ENCODE measurements around the gene CXXC5. TPM values are rescaled to one million over a fixed set of nuclear protein-coding genes. Genes with fewer than 3 reads are reported as not detected.

The CXXC5 gene
- total and polyA plus RNA-seq, 9 of the 15 experiments (the other 6 are each of a cell fraction or from before 2014, with no cell fraction given), result 1.9 to 123 (median 45.8) TPM

DNA sequence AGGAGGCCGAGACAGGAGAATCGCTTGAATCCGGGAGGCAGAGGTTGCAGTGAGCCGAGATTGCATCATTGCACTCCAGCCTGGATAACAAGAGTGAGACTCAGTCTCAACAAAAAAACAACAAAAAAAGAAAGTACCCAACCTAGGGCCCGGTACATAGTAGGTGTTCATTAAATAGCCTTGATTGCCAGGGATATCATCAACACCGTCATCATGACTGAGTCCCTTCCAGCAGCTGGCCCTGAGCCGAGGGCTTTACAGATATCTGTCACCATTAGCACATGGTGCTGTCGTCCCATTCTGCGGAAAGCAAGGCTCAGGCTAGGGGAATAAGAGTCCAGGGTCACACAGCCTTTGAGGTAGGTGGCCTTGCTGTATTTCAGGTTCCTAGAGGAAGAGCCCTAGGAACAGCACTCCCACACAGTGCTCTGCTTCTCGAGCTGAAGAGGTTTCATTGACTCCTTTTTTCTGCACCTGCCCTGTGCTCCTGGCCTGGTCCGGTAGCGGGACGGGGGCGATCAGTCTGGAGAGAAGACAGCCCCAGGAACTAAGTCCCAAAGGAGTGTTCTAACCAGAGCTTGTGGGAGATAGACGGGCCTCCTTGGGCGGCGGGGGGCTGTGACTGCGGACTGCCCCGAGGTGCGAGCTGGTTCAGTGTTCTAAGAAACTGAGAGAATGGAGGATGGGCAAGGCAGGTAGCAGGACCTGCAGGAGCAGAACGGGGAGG lies 48.2 kb downstream of the CXXC5 start (continued):
- TF ChIP-seq, protein P1, sequence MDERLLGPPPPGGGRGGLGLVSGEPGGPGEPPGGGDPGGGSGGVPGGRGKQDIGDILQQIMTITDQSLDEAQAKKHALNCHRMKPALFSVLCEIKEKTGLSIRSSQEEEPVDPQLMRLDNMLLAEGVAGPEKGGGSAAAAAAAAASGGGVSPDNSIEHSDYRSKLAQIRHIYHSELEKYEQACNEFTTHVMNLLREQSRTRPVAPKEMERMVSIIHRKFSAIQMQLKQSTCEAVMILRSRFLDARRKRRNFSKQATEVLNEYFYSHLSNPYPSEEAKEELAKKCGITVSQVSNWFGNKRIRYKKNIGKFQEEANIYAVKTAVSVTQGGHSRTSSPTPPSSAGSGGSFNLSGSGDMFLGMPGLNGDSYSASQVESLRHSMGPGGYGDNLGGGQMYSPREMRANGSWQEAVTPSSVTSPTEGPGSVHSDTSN (CRISPR knock-in tag; IDR thresholded peaks at IDR 0.05; ENCODE audit: low read depth), result no peak
- TF ChIP-seq, protein P1 (tag; conservative IDR thresholded peaks at IDR 0.05; ENCODE audit: low read depth), result peak; percentile 38; the same call in 1 of the 2 replicates
- TF ChIP-seq NCOA6 (IDR thresholded peaks at IDR 0.05) (no peak), MCM3 (IDR thresholded peaks at IDR 0.05) (no peak), IRF2 (CRISPR knock-in tag; IDR thresholded peaks at IDR 0.05) (no peak), CREM (IDR thresholded peaks at IDR 0.05; ENCODE audit: low read depth) (peak; percentile 59; the same call in 1 of the 2 replicates), ZBED1 (IDR thresholded peaks at IDR 0.05) (0 out of 2 replicates have a peak, but pooled peaks have one; percentile 33), ZBTB33 (CRISPR knock-in tag; IDR thresholded peaks at IDR 0.05) (0 out of 2 replicates have a peak, but pooled peaks have one; percentile 30), ZNF408 (CRISPR knock-in tag; IDR thresholded peaks at IDR 0.05; ENCODE audit: low read depth) (no peak), ZNF232 (CRISPR knock-in tag; IDR thresholded peaks at IDR 0.05) (no peak), MYC (IDR thresholded peaks at IDR 0.05; ENCODE audit: low read depth, low read length) (peak; percentile 81), MYC (CRISPR knock-in tag; IDR thresholded peaks at IDR 0.05; ENCODE audit: borderline replicate concordance, low read depth) (no peak), SMC3 (conservative IDR thresholded peaks at IDR 0.05; ENCODE audit: insufficient read depth, low read depth, low read length) (no peak), CREB3 (tag; conservative IDR thresholded peaks at IDR 0.05; ENCODE audit: low read depth) (0 out of 2 replicates have a peak, but pooled peaks have one; percentile 52)
- TF ChIP-seq, protein P2, sequence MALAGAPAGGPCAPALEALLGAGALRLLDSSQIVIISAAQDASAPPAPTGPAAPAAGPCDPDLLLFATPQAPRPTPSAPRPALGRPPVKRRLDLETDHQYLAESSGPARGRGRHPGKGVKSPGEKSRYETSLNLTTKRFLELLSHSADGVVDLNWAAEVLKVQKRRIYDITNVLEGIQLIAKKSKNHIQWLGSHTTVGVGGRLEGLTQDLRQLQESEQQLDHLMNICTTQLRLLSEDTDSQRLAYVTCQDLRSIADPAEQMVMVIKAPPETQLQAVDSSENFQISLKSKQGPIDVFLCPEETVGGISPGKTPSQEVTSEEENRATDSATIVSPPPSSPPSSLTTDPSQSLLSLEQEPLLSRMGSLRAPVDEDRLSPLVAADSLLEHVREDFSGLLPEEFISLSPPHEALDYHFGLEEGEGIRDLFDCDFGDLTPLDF (CRISPR knock-in tag; IDR thresholded peaks at IDR 0.05), result no peak
- TF ChIP-seq, protein P3, sequence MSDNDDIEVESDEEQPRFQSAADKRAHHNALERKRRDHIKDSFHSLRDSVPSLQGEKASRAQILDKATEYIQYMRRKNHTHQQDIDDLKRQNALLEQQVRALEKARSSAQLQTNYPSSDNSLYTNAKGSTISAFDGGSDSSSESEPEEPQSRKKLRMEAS (CRISPR knock-in tag; IDR thresholded peaks at IDR 0.05), result peak; percentile 75

Data from K562 (cell line).